Measurements from ENCODE around the gene LRP1B.

The LRP1B gene

GRCh38 chr2:141770530-141770929 is 360.3 kb downstream of the LRP1B start:
- DNase-seq (ENCODE audit: low read depth, low spot score), result no peak

DNA sequence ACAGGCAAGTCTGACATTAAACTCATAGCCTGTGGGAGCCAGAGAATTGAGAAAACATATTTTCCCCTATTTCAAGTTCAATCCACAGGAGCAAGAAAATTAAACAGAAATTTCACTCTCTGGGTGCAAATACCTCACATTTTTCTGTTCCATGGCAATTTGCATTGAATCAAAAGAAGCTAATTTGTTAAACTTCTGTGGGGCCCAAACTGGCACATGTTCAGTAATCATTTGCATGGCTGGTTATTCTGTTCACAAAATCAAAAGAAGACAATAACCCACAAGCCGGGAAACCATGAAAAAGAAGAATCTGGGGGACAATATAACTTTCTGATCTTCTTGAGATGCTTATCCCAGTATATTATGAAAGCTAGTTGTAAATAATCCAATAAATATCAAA is 363.1 kb downstream of the LRP1B start:
- DNase-seq (ENCODE audit: low read depth, low spot score), result no peak

DNA sequence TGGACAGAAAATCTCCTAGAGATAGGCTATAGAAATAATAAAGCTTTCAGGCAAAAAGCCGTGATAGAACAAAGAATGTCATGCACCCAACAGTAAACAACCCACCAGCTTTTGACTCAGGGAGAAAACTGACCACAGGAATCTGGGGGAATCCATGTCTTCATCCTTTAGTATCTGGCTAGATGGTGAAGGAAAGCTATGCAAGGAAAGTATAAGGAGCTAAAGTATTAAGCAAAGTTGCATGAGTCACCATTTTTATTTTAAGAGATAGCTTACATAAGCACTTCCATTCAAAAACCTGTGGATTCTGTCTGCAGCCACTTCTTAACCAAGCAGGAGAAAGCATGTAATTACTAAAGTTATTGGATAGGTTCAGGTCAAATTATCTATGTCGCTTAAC is 363.8 kb downstream of the LRP1B start:
- no peak for DNase-seq (ENCODE audit: low read depth, low spot score)

DNA sequence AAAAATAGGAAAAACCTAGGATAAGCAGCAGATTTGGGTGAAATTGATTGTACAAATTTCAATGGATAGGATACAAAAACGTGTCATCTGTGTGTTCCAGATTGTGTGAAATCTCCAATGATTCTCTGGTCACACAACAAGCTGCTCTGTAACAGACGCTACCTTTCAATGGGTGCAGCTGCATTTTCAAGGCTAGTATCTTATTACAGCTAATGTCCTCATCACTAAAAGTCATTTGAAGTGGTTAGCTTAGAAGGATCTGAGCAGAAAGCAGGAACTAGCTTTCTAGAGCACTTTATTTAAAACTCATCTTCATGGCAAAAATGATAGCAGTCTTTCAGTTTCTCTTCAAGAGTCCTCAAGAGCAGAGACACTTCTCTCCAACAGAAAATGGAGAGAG is 364.6 kb downstream of the LRP1B start:
- DNase-seq (ENCODE audit: low read depth, low spot score), result no peak

- DNase-seq (ENCODE audit: low read depth, low spot score), result no peak
These were observed 382.2 kb downstream of the LRP1B start for GRCh38 chr2:141748616-141749015.

- no peak for DNase-seq (ENCODE audit: low read depth, low spot score)
These were observed 389.2 kb downstream of the LRP1B start for GRCh38 chr2:141741652-141742051.

- DNase-seq (ENCODE audit: low read depth, low spot score), result no peak
These were observed 393.1 kb downstream of the LRP1B start for GRCh38 chr2:141737492-141738255.

DNA sequence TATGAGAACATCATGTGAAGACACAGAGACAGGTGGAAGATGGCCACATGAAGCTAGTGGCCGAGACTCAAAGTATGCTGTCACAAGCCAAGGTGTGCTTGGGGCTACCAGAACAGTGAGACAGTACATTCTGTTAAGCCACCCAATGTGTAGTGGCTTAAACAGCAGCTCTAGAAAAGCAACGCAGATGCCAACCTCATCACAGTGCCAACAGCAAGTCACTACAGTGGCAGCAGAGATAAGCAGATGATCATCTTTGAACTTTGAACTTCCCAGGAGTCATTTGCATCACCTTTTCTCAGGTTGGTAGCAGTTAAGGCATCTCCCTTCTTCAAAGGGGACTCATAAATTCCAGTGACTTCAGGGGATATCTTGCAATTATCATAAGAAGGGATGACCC is 394.4 kb downstream of the LRP1B start:
- no peak for DNase-seq (ENCODE audit: low read depth, low spot score)

DNA sequence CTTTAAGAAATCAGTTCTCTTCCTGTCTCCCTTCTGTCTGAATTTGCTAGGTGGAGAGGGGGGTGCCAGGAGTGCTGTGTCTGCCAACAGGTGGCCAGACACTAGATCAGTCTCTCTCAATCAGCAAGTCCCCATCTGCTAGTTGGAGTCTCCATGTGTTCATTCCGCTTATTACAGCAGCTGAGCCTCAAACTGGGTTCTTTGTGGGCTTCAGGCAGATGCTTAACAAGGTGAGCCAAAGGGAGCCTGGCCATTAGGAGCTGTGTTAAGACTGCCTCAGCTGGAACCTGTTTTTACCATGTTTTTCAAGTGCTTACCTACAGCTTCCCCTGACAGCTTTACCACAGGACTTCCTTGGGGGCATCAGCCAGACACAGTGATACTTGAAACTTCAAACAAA is 401.9 kb downstream of the LRP1B start:
- no peak for DNase-seq (ENCODE audit: low read depth, low spot score)

DNA sequence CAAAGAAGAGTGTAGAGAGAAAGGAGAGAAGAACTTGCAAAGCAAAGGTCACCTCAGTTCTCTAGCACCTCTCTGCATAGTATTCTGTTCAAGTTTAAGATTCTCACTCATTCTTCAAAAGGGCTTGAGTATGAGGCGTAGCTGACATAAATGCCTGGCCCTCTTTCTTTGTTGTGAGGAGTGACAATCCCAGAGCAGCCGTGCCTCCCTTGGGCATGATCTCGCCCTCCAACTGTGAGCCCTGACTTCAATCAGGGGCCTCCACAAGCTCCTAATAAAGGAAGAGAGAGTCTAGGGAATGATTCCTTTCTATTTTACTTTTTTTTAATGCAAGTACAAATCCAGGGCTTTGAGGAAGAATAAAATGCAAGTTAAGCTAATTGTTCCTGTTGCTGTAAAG is 402.7 kb downstream of the LRP1B start:
- no peak for DNase-seq (ENCODE audit: low read depth, low spot score)

DNA sequence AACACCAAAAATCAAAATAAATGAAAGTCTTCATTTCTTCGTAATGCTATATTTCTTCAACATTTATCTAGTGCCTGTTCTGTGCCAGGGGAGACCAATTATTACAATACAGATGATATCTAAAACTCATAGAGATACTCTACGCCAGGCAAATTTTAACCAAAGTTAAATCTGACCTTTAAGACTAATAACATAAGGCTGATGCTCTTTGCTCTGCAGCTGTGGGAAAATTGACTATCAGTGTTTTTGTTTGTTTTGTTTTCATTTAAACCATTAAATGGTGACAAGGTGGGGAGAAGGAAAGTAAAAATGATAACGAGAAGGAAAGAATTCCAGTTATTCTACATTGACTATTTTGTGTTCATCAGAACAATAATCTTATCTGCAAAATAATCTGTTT is 406.4 kb downstream of the LRP1B start:
- no peak for DNase-seq (ENCODE audit: low read depth, low spot score)

- DNase-seq (ENCODE audit: low read depth, low spot score), result no peak
These were observed 407.0 kb downstream of the LRP1B start for GRCh38 chr2:141723814-141724213.

DNA sequence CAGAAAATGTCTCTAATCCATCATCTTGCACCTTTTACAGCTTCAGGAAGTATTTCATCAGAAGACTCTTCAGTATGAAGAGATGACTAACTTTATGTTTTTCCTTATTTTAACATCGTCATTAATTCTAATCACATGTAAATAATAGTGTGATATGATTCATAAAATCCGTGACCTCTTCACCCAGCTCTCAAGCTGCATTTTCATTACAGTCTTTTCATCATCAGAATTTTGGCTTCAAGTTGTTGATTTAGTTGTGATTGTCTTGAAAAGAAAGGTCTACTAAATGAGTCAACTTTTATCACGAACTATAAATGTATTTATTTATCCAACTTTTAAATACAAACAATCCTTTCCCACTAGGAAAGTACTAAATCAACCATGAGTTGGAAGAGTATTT is 410.3 kb downstream of the LRP1B start:
- DNase-seq (ENCODE audit: low read depth, low spot score), result no peak

DNA sequence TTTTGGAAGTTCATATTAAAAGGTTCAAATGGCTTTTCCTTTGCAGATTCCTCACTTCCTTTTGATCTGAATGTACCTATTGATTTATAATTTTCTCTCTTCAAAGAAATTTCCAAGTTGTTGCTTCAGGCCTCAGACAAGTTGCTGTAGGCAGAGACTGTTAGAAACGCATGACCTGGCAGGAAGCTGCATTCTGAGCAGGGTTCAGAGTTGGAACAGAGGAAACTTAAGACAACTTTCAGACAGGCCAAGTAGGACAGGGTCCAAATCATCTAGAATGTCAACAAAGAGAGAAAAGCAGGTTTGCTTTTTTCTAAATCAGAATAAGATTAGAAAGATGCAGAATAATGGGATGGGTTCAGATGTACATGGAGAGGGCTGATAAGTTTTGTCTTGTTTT is 416.3 kb downstream of the LRP1B start:
- DNase-seq (ENCODE audit: low read depth, low spot score), result no peak

DNA sequence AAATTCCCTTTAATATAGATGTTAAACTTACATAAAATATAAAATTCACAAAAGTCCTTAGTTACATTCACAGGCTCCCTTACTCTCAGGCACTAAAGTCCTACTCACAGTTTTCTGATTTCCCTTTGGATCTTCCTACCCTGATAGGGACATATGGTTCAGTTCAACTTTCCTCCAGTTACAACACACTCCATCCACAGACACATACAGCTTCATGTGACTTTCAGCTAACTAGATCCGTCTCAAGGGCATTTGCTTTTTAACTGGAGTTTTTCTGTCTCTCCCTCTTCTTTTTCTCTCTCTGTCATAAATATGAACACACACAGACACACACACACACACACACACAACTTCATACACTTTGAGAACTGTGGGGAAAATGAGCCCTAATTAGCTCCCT is 419.2 kb downstream of the LRP1B start:
- DNase-seq (ENCODE audit: low read depth, low spot score), result no peak

- no peak for DNase-seq (ENCODE audit: low read depth, low spot score)
These were observed 420.1 kb downstream of the LRP1B start for GRCh38 chr2:141710589-141711239.

GRCh38 chr2:141709756-141710155 is 421.1 kb downstream of the LRP1B start:
- DNase-seq (ENCODE audit: low read depth, low spot score), result no peak

- DNase-seq (ENCODE audit: low read depth, low spot score), result no peak
These were observed 423.3 kb downstream of the LRP1B start for GRCh38 chr2:141707486-141707885.

GRCh38 chr2:141704541-141704940 is 426.3 kb downstream of the LRP1B start:
- no peak for DNase-seq (ENCODE audit: low read depth, low spot score)

DNA sequence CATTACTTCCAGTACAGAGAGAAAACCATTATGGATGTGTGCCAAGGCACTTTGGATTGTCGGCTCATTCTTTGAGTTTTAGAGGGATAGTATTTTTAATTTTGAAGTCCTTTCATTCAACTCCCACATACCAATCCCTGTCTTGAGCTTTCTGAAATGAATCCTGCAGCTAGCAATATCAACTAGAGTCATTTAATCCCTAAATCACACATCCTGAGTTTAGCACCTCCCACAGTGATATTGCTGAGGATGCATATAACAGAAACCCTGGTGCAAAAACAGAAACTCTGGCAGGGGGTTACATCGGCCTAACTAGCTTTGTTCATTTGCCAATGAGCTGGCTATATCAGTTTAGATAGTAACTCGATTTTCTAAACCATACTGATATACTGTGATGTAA is 427.3 kb downstream of the LRP1B start:
- DNase-seq (ENCODE audit: low read depth, low spot score), result no peak

DNA sequence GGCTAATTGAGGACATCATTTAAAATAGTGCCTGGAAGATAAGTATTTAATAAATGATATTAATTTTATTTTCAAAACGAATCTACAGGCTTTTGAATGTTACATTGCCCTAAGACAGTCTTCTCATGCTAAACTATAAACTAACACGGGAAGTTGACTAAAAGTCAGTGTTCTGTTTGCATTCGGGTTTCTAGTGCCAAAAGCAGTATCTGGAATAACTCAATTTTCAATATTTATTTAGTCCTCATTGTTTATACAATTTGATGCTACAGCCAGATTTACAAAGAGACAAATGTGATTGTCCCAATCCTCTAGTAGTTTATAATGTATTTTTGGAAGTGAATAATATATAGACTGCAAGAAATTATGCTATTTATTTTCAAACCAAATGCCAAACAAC is 429.2 kb downstream of the LRP1B start:
- DNase-seq (ENCODE audit: low read depth, low spot score), result no peak

GRCh38 chr2:141699573-141699972 is 431.2 kb downstream of the LRP1B start:
- no peak for DNase-seq (ENCODE audit: low read depth, low spot score)

DNA sequence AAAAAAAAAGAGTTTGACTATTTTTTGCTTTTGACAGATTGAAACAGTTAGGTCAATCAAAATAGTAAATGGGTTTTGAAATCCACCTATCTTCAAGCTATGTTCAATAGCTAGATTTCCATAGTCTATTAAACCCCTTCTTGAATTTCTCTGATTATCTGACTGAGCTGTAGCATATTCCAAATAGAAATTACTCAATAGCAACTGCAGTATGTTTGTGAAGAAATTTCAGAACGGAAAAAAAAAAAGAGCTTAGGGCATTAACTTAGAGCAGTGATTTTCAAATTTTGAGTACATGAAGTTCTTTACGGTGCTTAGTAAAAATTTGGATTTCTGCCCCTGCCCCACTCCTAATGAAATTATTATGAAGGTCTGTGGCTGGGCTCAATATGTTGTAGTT is 432.3 kb downstream of the LRP1B start:
- no peak for DNase-seq (ENCODE audit: low read depth, low spot score)

DNA sequence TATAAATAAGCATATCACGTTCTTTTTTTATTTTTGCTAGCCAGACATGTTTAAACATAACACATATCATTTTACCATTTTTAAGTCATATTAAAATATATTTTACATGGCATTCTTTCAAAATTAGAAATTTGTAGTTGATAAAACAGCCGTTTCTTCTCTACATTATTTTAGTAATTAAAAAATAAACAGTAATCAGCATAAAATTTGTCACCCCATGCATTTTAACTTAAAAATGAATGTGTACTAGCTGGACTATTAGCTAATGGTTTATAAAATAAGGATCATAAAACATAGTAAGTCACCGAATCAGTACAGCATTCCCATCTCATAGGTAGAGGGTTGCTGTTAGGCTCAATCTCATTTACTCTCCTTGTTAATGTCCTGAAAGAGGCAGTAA is 433.8 kb downstream of the LRP1B start:
- DNase-seq (ENCODE audit: low read depth, low spot score), result no peak
